AG04450 (cell line): ENCODE results near the gene CDC25C. TPM values are rescaled to one million over a fixed set of nuclear protein-coding genes. Genes with fewer than 3 reads are reported as not detected.

Experiments used
- CTCF ChIA-PET: fragments of 300-600, 350-600 bp; formaldehyde crosslinking; extraction: SDS; loops from one replicate; lab custom pipeline; 2022; ENCODE audit warnings: antibody characterized with exemption, inconsistent platforms; lab: Charles Lee
- POLR2A ChIA-PET: fragments of 350-600 bp; formaldehyde crosslinking; extraction: SDS; loops from one replicate; lab custom pipeline; 2021; ENCODE audit warnings: antibody characterized with exemption, inconsistent platforms; lab: Yijun Ruan, JAX
- DNase-seq: peaks from one replicate; pipeline ENCODE4 v3.0.0-alpha.2; 2011; ENCODE audit warnings: low read depth, low spot score
- H3K27ac ChIP-seq: one replicate; pipeline ENCODE4 v1.5.1; 2012; ENCODE audit warnings: low read depth, low read length, control low read depth
- H3K27me3 ChIP-seq: one replicate; pipeline ENCODE4 v1.6.0; 2012; ENCODE audit warnings: low read length; ENCODE audit not compliant: control insufficient read depth, insufficient read depth
- H3K4me3 ChIP-seq: 2 replicates; pipeline ENCODE4 v1.5.1; 2011; ENCODE audit warnings: mild to moderate bottlenecking, low read depth, low read length, control low read depth
- H3K9me3 ChIP-seq: 2 replicates; pipeline ENCODE4 v1.5.1; 2012; ENCODE audit warnings: low read length; ENCODE audit not compliant: control insufficient read depth, insufficient read depth
- polyA plus RNA-seq: library from polyadenylated mRNA; depleted of rRNA; stranded (reverse); fragments of >200 nt; gene quantifications from 2 replicates; pipeline ENCODE4 v1.2.3, GENCODE V29; 2011
- TF ChIP-seq, protein P1 (sequence below): IDR thresholded peaks from 2 replicates; pipeline ENCODE4 v1.5.1; 2011; ENCODE audit warnings: low read depth, low read length, control low read depth, inconsistent platforms

Gene CDC25C
- polyA plus RNA-seq, 1 experiment, result 4.8 TPM

DNA sequence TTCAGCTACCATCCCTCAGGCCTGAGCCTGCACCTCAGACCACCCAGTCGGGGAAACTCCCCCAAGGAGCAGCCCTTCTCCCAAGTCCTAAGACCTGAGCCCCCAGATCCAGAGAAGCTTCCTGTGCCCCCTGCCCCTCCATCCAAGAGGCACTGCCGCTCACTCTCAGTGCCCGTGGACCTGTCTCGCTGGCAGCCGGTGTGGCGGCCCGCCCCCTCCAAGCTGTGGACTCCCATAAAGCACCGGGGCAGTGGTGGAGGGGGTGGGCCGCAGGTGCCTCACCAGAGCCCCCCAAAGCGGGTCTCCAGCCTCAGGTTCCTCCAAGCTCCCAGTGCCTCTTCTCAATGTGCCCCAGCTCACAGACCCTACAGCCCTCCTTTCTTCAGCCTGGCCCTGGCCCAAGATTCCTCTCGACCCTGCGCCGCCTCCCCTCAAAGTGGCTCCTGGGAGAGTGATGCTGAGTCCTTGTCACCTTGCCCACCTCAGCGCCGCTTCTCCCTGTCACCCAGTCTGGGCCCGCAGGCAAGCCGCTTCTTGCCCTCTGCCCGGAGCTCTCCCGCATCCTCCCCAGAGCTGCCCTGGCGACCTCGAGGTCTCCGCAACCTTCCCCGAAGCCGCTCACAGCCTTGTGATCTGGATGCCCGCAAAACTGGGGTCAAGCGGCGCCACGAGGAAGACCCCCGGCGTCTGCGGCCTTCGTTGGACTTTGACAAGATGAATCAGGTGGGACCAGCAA, 13.5 kb upstream of the CDC25C start:
- POLR2A ChIA-PET, result no interaction called here
- Histone ChIP-seq H3K9me3 (no peaks in the 10 kb centered on the region; the same call in 1 of the 2 replicates), H3K4me3 (no peak overlapping the region), H3K27me3 (no peaks in the 10 kb centered on the region), H3K27ac (no peak overlapping the region)
- no peak for DNase-seq
- TF ChIP-seq, protein P1, sequence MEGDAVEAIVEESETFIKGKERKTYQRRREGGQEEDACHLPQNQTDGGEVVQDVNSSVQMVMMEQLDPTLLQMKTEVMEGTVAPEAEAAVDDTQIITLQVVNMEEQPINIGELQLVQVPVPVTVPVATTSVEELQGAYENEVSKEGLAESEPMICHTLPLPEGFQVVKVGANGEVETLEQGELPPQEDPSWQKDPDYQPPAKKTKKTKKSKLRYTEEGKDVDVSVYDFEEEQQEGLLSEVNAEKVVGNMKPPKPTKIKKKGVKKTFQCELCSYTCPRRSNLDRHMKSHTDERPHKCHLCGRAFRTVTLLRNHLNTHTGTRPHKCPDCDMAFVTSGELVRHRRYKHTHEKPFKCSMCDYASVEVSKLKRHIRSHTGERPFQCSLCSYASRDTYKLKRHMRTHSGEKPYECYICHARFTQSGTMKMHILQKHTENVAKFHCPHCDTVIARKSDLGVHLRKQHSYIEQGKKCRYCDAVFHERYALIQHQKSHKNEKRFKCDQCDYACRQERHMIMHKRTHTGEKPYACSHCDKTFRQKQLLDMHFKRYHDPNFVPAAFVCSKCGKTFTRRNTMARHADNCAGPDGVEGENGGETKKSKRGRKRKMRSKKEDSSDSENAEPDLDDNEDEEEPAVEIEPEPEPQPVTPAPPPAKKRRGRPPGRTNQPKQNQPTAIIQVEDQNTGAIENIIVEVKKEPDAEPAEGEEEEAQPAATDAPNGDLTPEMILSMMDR, result no peak
- CTCF ChIA-PET, result interaction anchor here (2.1 kb wide), 1 partner anchor 9 kb away, joined by 6 read pairs; no protein-coding TSS in a partner anchor

DNA sequence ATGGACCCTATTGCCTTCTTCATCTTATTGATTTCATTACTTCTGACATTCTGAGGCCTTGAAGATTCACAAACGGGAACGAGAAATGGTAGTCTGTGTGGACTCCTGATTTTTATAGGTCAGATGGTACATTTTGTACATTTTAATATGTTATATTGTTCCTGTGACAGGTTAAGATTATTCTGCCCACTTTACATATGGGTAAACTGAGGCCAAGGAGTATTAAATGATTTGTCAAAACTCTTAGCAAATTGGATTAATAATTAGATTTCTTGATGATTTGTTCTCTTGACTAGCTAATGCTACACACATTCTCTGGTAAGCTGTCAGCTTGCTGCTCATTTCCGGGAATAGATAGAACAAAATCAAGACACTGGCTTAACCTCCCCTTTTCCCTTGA, 8.4 kb upstream of the CDC25C start:
- ChIA-PET CTCF (interaction anchor here (0.6 to 7.9 kb wide), 4 partner anchors 12 to 359 kb away, joined by 3 to 169 read pairs (median 8); partner anchors contain the start of gene KDM3B), POLR2A (interaction anchor here (0.6 to 3.1 kb wide), 2 partner anchors 13 to 163 kb away, joined by 4 to 88 read pairs; partner anchors contain the start of gene KDM3B)
- H3K27ac ChIP-seq, result no peak overlapping the region
- TF ChIP-seq, protein P1, result no peak
- H3K4me3 ChIP-seq, result peak overlapping the region; percentile 91
- no peaks in the 10 kb centered on the region; the same call in 1 of the 2 replicates for H3K9me3 ChIP-seq
- no peak for DNase-seq
- H3K27me3 ChIP-seq, result no peaks in the 10 kb centered on the region

DNA sequence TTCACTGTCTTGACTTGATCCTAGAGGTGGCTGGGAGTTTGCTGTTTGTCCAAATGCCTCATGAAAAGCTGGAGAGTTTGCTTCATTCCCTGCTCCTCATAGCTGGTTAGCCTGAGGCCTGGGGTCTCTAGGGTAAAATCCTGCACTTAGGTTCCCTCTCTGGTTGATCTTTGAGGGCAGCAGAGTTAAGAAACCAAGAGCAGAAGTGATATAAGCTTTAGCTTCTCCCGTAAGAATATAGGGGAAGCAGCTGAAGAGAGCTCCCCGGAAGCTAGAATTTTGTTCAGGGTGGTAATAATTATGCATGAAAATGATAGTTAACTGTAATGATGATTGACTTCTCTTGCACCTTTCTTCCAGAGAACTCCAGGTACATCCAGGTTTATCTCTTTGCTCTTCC, 7.9 kb upstream of the CDC25C start:
- Histone ChIP-seq H3K27me3 (no peaks in the 10 kb centered on the region), H3K27ac (no peak overlapping the region), H3K4me3 (peak overlapping the region; percentile 91), H3K9me3 (no peaks in the 10 kb centered on the region)
- no peak for DNase-seq
- POLR2A ChIA-PET, result interaction anchor here (0.6 to 3.1 kb wide), 2 partner anchors 13 to 163 kb away, joined by 4 to 88 read pairs; partner anchors contain the start of gene KDM3B
- CTCF ChIA-PET, result interaction anchor here (0.6 to 7.9 kb wide), 4 partner anchors 13 to 359 kb away, joined by 3 to 169 read pairs (median 8); partner anchors contain the start of gene KDM3B
- TF ChIP-seq, protein P1, result no peak

DNA sequence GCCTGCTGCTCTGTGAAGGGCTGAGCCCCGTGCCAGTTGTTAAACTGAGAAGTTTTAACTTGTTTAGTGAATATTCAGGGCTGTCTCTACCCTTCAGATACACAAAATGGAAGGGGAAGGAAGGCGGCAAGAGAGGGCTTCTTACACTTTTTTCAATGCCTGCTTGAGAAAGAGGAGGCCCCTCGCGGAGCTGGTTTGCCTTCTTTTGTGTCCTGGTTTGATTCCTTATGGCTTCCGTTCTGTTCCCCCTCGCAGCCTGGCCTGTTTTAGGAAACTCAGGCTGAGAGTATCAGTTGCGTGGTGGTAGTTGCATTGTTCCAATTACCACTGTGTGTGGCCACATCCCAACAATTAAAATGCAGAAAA, 7.5 kb upstream of the CDC25C start:
- no peaks in the 10 kb centered on the region for H3K27me3 ChIP-seq
- TF ChIP-seq, protein P1, result no peak
- H3K9me3 ChIP-seq, result no peaks in the 10 kb centered on the region
- CTCF ChIA-PET, result interaction anchor here (0.8 to 7.9 kb wide), 3 partner anchors 13 to 116 kb away, joined by 3 to 169 read pairs (median 3); partner anchors contain the start of gene KDM3B
- DNase-seq, result no peak
- H3K4me3 ChIP-seq, result peak overlapping the region; percentile 91
- H3K27ac ChIP-seq, result peak overlapping the region; percentile 60
- POLR2A ChIA-PET, result interaction anchor here (1.9 to 3.1 kb wide), 2 partner anchors 13 to 74 kb away, joined by 5 to 88 read pairs; partner anchors contain the start of gene KDM3B
